Stimulated activated CD4-positive, alpha-beta T cell treated with anti-CD3 and anti-CD28 coated beads, Interleukin-2, amount 100 ng/mL, for 4 hours (primary cell): Measurements from ENCODE around the gene PTPN1.
"Not testable (repeated sequence)": the region's sequence is repeated elsewhere in the genome, so short reads cannot be mapped to it uniquely, and the experiment has no call there.

ENCODE experiments used
- DNase-seq: peaks from one replicate; pipeline ENCODE4 v3.0.0-alpha.2; 2020; ENCODE audit warnings: low read depth

PTPN1 gene

GRCh38 chr20:50532221-50532620, 22.0 kb downstream of the PTPN1 start:
- DNase-seq: no peak

- DNase-seq: no peak
Measured at GRCh38 chr20:50533061-50533460, 22.9 kb downstream of the PTPN1 start.

- no peak for DNase-seq
Measured at GRCh38 chr20:50533464-50533863, 23.3 kb downstream of the PTPN1 start.

- no peak for DNase-seq
Measured at GRCh38 chr20:50534567-50534966, 24.4 kb downstream of the PTPN1 start.

- no peak for DNase-seq
Measured at GRCh38 chr20:50535162-50535561, 25.0 kb downstream of the PTPN1 start.

GRCh38 chr20:50536333-50536732, 26.1 kb downstream of the PTPN1 start:
- no peak for DNase-seq

- DNase-seq: no peak
Measured at GRCh38 chr20:50537546-50538201, 27.5 kb downstream of the PTPN1 start.

GRCh38 chr20:50538276-50538675, 28.1 kb downstream of the PTPN1 start:
- no peak for DNase-seq

- DNase-seq: not testable (repeated sequence)
Measured at GRCh38 chr20:50539798-50540197, 29.6 kb downstream of the PTPN1 start.

- DNase-seq: no peak
Measured at GRCh38 chr20:50540620-50541605, 30.7 kb downstream of the PTPN1 start.

- DNase-seq: no peak
Measured at GRCh38 chr20:50541606-50542041, 31.4 kb downstream of the PTPN1 start.

GRCh38 chr20:50543326-50543725, 33.1 kb downstream of the PTPN1 start:
- no peak for DNase-seq

GRCh38 chr20:50545126-50545525, 34.9 kb downstream of the PTPN1 start:
- no peak for DNase-seq

- no peak for DNase-seq
Measured at GRCh38 chr20:50546729-50547314, 36.6 kb downstream of the PTPN1 start.

GRCh38 chr20:50547964-50548363, 37.8 kb downstream of the PTPN1 start:
- DNase-seq: no peak

- DNase-seq: no peak
Measured at GRCh38 chr20:50548396-50548795, 38.2 kb downstream of the PTPN1 start.

GRCh38 chr20:50550531-50550930, 40.3 kb downstream of the PTPN1 start:
- no peak for DNase-seq

GRCh38 chr20:50551288-50551687, 41.1 kb downstream of the PTPN1 start:
- DNase-seq: no peak

GRCh38 chr20:50552979-50553378, 42.8 kb downstream of the PTPN1 start:
- no peak for DNase-seq

GRCh38 chr20:50554694-50555579, 44.8 kb downstream of the PTPN1 start:
- no peak for DNase-seq

- no peak for DNase-seq
Measured at GRCh38 chr20:50555662-50556061, 45.5 kb downstream of the PTPN1 start.
